Stimulated activated CD8-positive, alpha-beta memory T cell treated with anti-CD3 and anti-CD28 coated beads, Interleukin-7, amount 100 ng/mL, for 24 hours (primary cell): ENCODE results near the gene MED12L.

Experiments used
- DNase-seq: peaks from one replicate; pipeline ENCODE4 v3.0.0-alpha.2; 2020; ENCODE audit warnings: low read depth

Gene MED12L

DNA sequence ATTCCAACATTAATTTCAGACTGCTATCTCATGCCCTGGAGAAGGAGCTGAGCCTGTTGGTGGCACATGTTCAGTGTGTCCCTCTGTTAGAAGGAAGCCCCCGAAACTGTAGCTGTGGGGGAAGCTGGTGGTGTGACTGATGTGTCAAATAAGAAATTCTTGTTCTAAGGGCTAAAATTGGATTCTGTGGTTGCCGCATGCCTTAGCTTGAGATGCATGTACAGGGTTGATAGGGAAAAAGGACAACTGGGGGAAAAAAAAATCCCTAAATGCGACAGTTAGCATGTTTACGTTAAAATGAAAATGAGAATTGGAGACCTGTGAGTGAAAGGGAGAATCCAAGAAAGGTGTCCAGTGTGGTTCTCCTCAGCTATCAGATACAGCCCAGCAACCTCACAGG, 58.6 kb downstream of the MED12L start:
- DNase-seq = no peak

DNA sequence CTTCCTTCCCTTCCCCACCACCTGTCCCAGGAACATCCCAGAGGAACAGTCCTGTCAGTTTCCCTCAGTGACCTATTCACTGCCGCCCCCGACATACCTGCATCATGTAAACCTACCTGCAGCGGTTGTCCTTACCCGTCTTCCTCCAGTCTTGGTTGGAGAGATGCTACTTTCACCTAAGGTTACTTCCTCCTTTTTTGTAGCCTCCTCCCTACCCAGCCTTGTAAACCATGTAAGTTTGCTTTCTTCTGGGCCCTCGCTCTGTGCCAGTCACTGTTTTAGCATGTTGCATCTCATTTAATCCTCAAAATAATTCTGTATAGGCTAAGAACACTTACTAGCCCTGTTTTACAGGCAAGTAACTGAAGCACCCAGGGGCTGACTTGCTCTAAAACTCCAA, 59.3 kb downstream of the MED12L start:
- DNase-seq = no peak

DNA sequence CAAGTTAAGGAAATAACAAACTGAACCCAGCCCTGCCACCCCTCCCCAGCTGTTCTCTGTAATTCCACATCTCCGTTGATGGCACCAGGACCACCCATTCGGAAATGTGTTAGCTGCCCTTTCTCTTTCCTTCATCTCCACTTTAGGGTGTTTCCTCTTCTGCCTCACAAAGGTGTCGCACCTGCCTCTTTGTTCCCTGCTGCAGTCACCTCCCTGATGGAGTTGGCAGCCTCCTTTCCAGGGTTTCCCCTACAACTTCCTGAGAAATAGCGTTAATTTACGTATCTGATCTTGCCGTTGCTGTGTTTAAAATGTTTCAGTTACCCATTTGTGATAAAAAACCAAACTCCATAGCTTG, 60.2 kb downstream of the MED12L start:
- DNase-seq = no peak

GRCh38 chr3:151146071-151146730, 60.7 kb downstream of the MED12L start:
- DNase-seq = peak; percentile 14

DNA sequence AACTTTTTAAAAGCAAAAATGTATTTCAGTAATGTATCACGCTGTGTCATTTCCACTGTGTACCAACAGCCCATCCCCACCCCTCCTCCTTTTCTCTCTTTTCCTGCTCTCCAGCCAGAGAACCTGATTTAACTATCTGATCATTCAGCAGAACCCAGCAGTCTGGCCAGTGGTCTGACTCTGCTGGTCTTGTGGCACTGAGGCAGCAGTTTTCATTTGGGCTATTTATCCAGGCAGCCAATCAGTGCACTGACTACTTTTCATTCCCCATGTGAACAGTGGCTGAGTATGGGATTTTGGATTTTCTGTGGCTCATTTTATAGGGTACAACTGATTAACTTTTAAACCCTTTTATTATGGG, 61.2 kb downstream of the MED12L start:
- DNase-seq = no peak

DNA sequence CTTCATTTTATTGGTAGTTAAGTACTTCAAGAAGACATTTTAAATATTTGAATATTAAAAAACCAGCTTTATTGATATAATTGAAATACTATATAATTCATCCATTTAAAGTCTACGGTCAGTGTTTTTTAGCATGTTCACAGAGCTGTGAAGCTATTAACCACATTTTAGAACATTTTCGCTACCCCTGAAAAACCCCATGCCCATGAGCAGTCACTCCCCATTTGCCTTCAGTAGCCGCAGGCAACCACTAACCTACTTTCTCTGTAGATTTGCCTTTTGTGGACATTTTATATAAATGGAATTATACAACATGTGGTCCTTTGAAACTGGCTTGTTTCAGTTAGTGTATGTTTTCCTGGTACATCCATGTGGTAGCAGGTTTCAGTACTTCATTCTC, 61.8 kb downstream of the MED12L start:
- DNase-seq = no peak

- no peak for DNase-seq
These were observed 67.1 kb downstream of the MED12L start for GRCh38 chr3:151152455-151153079.

DNA sequence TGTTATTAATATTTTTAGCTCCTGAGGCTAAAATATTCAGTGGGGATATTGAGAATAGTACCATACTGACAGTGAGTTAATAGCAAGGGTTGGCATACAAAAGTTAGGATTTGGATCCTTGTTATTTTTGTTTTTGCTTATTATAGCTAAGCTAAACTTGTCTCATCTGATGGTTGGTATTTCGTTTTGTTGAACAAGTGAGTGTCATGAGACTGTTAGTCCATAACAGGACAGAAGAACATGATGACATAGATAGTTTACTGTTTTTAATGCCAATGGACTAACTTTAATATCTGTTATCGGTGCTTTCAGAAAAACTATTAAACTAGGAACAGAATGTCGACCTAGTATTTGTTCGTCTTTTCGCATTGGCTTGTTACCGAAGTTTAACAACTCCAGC, 69.1 kb downstream of the MED12L start:
- DNase-seq = no peak

GRCh38 chr3:151155409-151156128, 70.1 kb downstream of the MED12L start:
- DNase-seq = no peak

GRCh38 chr3:151156618-151157216, 71.3 kb downstream of the MED12L start:
- DNase-seq = no peak

GRCh38 chr3:151159806-151160205, 74.3 kb downstream of the MED12L start:
- no peak for DNase-seq

DNA sequence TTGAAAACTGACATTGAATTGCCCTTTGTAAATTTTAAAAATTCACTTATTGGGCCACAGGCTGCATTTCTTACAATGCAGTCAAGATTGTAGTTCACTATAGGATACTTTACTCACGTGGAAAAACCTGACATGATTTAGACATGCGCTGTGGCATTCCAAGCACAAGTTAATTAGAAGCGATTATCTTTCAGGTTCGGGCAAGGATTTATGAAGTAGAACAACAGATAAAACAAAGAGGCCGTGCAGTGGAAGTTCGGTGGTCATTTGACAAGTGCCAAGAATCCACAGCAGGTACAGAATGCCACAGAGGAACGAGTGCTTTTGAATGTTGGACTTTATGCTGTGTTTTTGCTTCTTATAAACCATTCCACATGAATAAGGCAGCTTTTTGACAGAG, 79.8 kb downstream of the MED12L start:
- no peak for DNase-seq

DNA sequence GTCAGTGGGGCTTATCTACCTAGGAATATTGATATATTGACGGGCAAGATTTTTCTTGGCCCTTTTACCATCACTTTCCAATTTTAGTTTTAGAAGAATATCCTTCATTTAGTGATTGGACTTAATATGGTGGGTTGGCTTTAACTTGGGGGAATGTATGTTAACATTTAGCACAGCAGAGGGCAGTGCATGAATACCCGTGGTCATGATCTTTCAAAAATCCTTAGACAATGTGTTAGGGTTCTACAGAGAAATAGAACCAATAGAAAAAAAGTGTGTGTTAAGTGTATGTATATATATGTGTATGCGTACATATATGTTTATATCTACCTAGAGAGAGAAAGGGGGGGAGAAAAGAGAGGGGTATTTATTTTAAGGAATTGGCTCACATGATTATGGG, 80.7 kb downstream of the MED12L start:
- no peak for DNase-seq

DNA sequence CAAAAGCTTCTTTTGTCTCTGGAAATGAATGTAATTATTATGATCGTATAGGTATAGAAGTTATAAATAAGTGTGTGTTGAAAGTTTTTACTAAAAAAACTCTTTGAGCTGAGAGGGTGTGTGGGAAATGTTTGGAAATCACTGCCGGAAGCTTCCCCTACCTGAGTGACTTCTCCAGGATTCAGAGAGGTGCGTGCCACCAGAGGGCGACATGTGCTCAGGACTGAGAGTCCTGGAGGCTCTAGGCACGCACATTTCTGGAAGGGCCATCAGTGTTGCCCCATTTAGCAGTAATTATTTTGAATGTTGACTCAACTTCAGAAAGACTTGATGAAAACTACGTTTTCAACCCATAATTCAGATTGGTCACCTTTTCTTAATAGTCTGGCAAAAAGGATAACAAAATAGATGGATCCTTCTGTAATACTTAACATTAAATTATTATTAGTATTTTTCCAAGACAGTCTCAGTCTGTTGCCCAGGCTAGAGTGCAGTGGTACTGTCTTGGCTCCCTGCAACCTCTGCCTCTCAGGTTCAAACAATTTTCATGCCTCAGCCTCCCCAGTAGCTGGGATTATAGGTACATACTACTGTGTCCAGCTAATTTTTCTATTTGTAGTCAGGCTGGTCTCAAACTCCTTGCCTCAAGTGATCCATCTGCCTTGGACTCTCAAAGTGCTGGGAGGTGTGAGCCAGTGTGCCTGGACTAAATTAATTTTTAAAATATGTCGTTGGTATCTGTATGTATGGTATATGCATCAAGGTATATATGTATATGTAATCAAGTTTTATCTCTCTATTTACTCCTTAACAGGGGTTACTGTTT, 83.0 kb downstream of the MED12L start:
- DNase-seq = peak; percentile 72

DNA sequence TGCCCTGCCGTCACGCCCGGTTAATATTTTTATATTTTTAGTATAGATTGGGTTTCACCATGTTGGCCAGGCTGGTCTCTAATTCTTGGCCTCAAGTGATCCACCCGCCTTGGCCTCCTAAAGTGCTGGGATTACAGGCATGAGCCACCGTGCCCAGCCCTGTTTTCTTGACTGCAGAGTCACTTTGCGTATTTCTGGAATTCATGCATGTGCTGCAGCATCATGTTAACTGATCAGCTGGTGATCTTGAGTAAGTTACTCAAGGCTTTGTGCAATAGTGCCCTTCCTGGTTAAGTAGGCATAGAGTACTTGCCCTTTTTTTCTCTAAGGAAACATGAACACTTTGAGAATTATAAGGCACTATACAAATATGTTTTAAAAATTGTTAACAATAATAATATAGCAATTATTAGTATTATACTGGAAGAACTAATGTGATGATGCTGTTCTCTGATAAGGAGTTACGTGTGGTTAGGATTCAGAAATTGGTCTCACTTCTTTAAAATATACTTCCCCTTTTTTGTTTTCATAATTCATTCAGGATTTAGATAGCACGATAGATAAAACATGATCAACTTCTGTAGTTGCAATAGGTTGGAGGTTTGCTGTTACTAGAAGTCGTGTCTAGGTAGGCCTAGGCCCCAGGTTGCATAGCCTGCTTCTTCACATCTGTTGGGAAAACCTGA, 83.9 kb downstream of the MED12L start:
- no peak for DNase-seq

DNA sequence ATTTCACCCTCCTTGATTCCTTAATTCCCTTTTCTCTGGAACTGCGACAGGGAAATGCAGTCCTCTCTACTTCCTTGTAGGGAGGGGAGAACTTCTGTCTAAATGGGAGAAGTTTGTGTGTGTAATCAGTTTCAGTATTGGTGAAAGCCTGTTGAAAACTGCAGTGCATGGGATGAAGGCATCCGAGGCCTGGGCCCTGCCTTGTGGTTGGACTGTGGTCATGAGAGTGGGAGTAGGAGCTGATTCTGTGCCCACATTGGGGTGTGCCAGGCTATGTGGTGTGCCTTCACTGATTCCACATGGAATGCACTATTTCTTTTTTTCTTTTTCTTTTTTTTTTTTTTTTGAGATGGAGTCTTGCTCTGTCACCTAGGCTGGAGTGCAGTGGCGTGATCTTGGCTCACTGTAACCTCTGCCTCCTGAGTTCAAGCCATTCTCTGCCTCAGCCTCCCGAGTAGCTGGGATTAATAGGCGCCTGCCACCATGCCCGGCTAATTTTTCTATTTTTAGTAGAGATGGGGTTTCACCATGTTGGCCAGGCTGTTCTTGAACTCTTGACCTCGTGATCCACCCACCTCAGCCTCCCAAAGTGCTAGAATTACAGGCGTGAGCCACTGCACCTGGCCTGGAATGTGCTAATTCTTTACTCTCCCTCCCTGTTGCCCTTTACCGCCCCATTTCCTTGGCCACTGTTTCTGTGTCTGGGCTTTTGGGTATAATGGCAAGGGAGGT, 84.7 kb downstream of the MED12L start:
- DNase-seq = peak; percentile 19

GRCh38 chr3:151171145-151171757, 85.8 kb downstream of the MED12L start:
- DNase-seq = no peak

GRCh38 chr3:151174351-151174750, 88.9 kb downstream of the MED12L start:
- no peak for DNase-seq

GRCh38 chr3:151175952-151176351, 90.5 kb downstream of the MED12L start:
- no peak for DNase-seq

DNA sequence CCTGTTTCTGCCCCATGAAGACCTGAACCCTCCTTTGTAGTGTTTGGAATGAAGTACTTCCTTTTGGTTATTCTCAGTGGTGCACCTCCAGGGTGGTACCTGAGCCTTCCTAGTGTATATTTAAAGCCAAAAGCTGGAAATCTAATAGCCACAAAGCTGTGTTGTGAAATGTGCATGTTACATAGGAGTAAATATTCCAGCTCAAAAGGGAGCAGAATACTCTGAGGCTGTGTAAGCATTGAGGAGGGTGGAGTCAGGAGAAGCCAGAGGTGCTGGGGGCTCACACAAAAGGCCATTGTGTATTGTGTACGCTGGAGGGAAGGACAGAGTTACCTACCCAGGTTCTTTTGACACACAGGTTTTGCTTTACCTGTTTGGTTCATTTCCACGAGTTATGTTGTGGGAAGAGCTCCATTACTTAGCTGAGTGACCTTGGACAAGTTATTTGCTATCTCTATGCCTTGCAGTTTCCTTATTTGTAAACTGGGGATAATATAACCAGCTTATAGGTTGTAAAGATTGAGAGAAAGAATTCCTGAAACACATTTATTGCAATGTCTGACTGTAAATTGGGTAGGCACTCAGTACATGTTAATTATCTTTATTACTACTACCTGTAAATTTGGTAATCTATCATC, 92.9 kb downstream of the MED12L start:
- no peak for DNase-seq
